Small intestine (tissue), 7 donors: ENCODE measurements around the gene LAMTOR2. TPM values are rescaled to one million over a fixed set of nuclear protein-coding genes. Genes with fewer than 3 reads are reported as not detected.

Experiments
- DNase-seq, 2 donors: peaks; one replicate each; pipeline versions ENCODE4 v3.0.0 to v3.0.0-alpha.2; 2013
- FAIRE-seq: peaks from 2 replicates; lab custom pipeline; 2012; peaks lifted over from hg19 to GRCh38; lab: Jason Lieb, UNC
- H3K27ac ChIP-seq, 3 donors: one replicate each; pipeline ENCODE4 v1.5.1; 2013; ENCODE audit warnings: low read length in 2 of 3, mild to moderate bottlenecking in 2 of 3, control low read depth in 1 of 3, inconsistent platforms in 1 of 3, low read depth in 1 of 3, moderate library complexity in 1 of 3
- H3K27me3 ChIP-seq, 3 donors: one replicate each; pipeline ENCODE4 v1.6.1; 2013; ENCODE audit warnings: low read length in 3 of 3, inconsistent platforms in 1 of 3; ENCODE audit not compliant: control insufficient read depth in 3 of 3, insufficient read depth in 3 of 3
- H3K36me3 ChIP-seq, 3 donors: one replicate each; pipeline ENCODE4 v1.6.1; 2013; ENCODE audit warnings: low read length in 3 of 3, inconsistent platforms in 1 of 3, low read depth in 1 of 3, mild to moderate bottlenecking in 1 of 3, moderate library complexity in 1 of 3; ENCODE audit not compliant: control insufficient read depth in 3 of 3, insufficient read depth in 2 of 3
- H3K4me1 ChIP-seq, 3 donors: one replicate each; pipeline ENCODE4 v1.6.1; 2013; ENCODE audit warnings: low read length in 2 of 3, inconsistent platforms in 1 of 3, low read depth in 1 of 3, mild to moderate bottlenecking in 1 of 3, moderate library complexity in 1 of 3; ENCODE audit not compliant: control insufficient read depth in 3 of 3, insufficient read depth in 2 of 3
- H3K4me3 ChIP-seq, 3 donors: one replicate each; pipeline ENCODE4 v1.5.1; 2013; ENCODE audit warnings: low read length in 3 of 3, control low read depth in 1 of 3, inconsistent platforms in 1 of 3, low read depth in 1 of 3, mild to moderate bottlenecking in 1 of 3, moderate library complexity in 1 of 3
- H3K9me3 ChIP-seq, 2 donors: one replicate each; pipeline ENCODE4 v1.6.1; 2013; ENCODE audit warnings: low read depth in 1 of 2, low read length in 1 of 2; ENCODE audit not compliant: control insufficient read depth in 2 of 2, insufficient read depth in 1 of 2
- WGBS, 3 donors: extraction: QIAGEN DNeasy Blood & Tissue Kit; methylation state at CpG; one replicate each; pipeline ENCODE4 v1.1.7; 2013; 5-methylcytosine and 5-hydroxymethylcytosine counted together
- polyA plus RNA-seq, 4 donors: library from polyadenylated mRNA; stranded (reverse) in 3 of 4; unstranded in 1 of 4; fragments of 200-250 nt in 3 of 4; fragments of 120-200 nt in 1 of 4; gene quantifications; one replicate each; pipeline versions ENCODE4 v1.2.1 to v1.2.3, GENCODE V29; 2013
- donor health status: healthy with polysubstance abuse.
- donor health status: control.
- donor health status: control.
- donor health status: Bipolar disorder and iron deficiency.
- donor health status: healthy.

LAMTOR2 gene
- polyA plus RNA-seq, 4 donors: 66.7 to 226 (median 148) TPM

- peaks cover 0 to 18% (median 0%) of the 10 kb centered on the region in 3 donors for H3K36me3 ChIP-seq
- peak overlapping the region in 1 of 3 donors; percentile 64 for H3K4me3 ChIP-seq
- no peak for FAIRE-seq
- H3K27me3 ChIP-seq: no peaks in the 10 kb centered on the region
- H3K9me3 ChIP-seq: no peaks in the 10 kb centered on the region
- DNase-seq: peak in 1 of 2 donors; percentile 10
- peaks cover 0 to 20% (median 0%) of the 10 kb centered on the region in 3 donors for H3K4me1 ChIP-seq
- H3K27ac ChIP-seq: peak overlapping the region in 1 of 3 donors; percentile 31
- WGBS, 3 donors: 59 to 66% (median 63%) methylated on average over 6 to 8 of the region's 8 CpGs
Measured at GRCh38 chr1:156080241-156080862, 25.8 kb downstream of the LAMTOR2 start.

GRCh38 chr1:156080863-156081179 lies 26.2 kb downstream of the LAMTOR2 start:
- H3K27ac ChIP-seq: peak overlapping the region in 1 of 3 donors; percentile 31
- no peaks in the 10 kb centered on the region for H3K27me3 ChIP-seq
- H3K4me1 ChIP-seq: peaks cover 0 to 19% (median 0%) of the 10 kb centered on the region in 3 donors
- WGBS, 3 donors: 37 to 50% (median 50%) methylated on average over 4 of the region's 4 CpGs
- peaks cover 0 to 18% (median 0%) of the 10 kb centered on the region in 3 donors for H3K36me3 ChIP-seq
- DNase-seq: no peak
- no peak for FAIRE-seq
- H3K4me3 ChIP-seq: peak overlapping the region in 1 of 3 donors; percentile 64
- H3K9me3 ChIP-seq: no peaks in the 10 kb centered on the region

GRCh38 chr1:156081180-156081916 lies 26.8 kb downstream of the LAMTOR2 start:
- Histone ChIP-seq H3K4me1 (peaks cover 0 to 13% (median 0%) of the 10 kb centered on the region in 3 donors), H3K9me3 (no peaks in the 10 kb centered on the region), H3K27ac (peak overlapping the region in 1 of 3 donors; percentile 78), H3K36me3 (peaks cover 0 to 13% (median 0%) of the 10 kb centered on the region in 3 donors), H3K4me3 (peak overlapping the region in 2 of 3 donors; percentile 64 to 81), H3K27me3 (no peaks in the 10 kb centered on the region)
- FAIRE-seq (no peak), DNase-seq (peak in 1 of 2 donors; percentile 48)
- 5 to 11% (median 6%) methylated on average over 33 to 57 of the region's 61 CpGs for WGBS, 3 donors

GRCh38 chr1:156081917-156082308 lies 27.3 kb downstream of the LAMTOR2 start:
- peak overlapping the region in 1 of 3 donors; percentile 78 for H3K27ac ChIP-seq

GRCh38 chr1:156082309-156083091 lies 27.9 kb downstream of the LAMTOR2 start, which contains the start of gene MEX3A:
Gene MEX3A (minus strand): TSS chr1:156082465. CDS start chr1:156081998, 467 bp downstream.
- Histone ChIP-seq H3K4me3 (peak within 1 kb of the TSS; percentile 64 to 81 (median 72)), H3K27ac (peak within 1 kb of the TSS in 2 of 3 donors; percentile 24 to 78), H3K36me3 (peaks cover 0 to 6% (median 0%) of the 10 kb centered on the region in 3 donors), H3K9me3 (no peaks in the 10 kb centered on the region), H3K4me1 (peaks cover 0 to 7% (median 0%) of the 10 kb centered on the region in 3 donors), H3K27me3 (no peaks in the 10 kb centered on the region)
- 0 to 1% (median 0%) methylated on average over 38 to 62 of the region's 62 CpGs for WGBS, 3 donors
- FAIRE-seq (no peak), DNase-seq (peak; percentile 69 to 91)

More at GRCh38 chr1:156081917-156082308, 27.3 kb downstream of the LAMTOR2 start:
- peak overlapping the region; percentile 64 to 81 (median 72) for H3K4me3 ChIP-seq
- FAIRE-seq: no peak
- H3K27me3 ChIP-seq: no peaks in the 10 kb centered on the region
- H3K9me3 ChIP-seq: no peaks in the 10 kb centered on the region
- DNase-seq: peak in 1 of 2 donors; percentile 36
- H3K4me1 ChIP-seq: peaks cover 0 to 12% (median 0%) of the 10 kb centered on the region in 3 donors
- H3K36me3 ChIP-seq: peaks cover 0 to 11% (median 0%) of the 10 kb centered on the region in 3 donors
- WGBS, 3 donors: 0% methylated on average over 3 to 10 of the region's 10 CpGs

GRCh38 chr1:156083800-156084790 lies 29.5 kb downstream of the LAMTOR2 start:
- Histone ChIP-seq H3K27ac (no peak overlapping the region), H3K27me3 (no peaks in the 10 kb centered on the region), H3K4me1 (peaks cover 0 to 7% (median 0%) of the 10 kb centered on the region in 3 donors), H3K36me3 (peaks cover 0 to 5% (median 0%) of the 10 kb centered on the region in 3 donors), H3K4me3 (no peak overlapping the region), H3K9me3 (no peaks in the 10 kb centered on the region)
- DNase-seq (no peak), FAIRE-seq (no peak)
- whole genome bisulfite sequencing, 3 donors: 60 to 67% (median 62%) methylated on average over 7 of the region's 7 CpGs

- no peaks in the 10 kb centered on the region for H3K9me3 ChIP-seq
- H3K27me3 ChIP-seq: no peaks in the 10 kb centered on the region
- peaks cover 0 to 3% (median 0%) of the 10 kb centered on the region in 3 donors for H3K4me1 ChIP-seq
- FAIRE-seq (no peak), DNase-seq (no peak)
- 32 to 50% (median 41%) methylated on average over 1 of the region's 1 CpG for WGBS, 3 donors
- no peak overlapping the region for H3K4me3 ChIP-seq
- peaks cover 0 to 14% (median 0%) of the 10 kb centered on the region in 3 donors for H3K36me3 ChIP-seq
- H3K27ac ChIP-seq: no peak overlapping the region
Measured at GRCh38 chr1:156086256-156086662, 31.7 kb downstream of the LAMTOR2 start.
